DOHH2 (cell line): ENCODE data around the gene ANKRD13B.

ENCODE experiments used
- EZH2phosphoT487 ChIP-seq: fragments of 200-600 bp; sonication (generic); IDR thresholded peaks from 2 replicates; pipeline ENCODE4 v1.6.1; 2017; ENCODE audit warnings: borderline replicate concordance, mild to moderate bottlenecking, antibody characterized with exemption, low read length, moderate library complexity, mixed read lengths
- TF ChIP-seq, protein P1 (sequence below): fragments of 200-600 bp; sonication (generic); IDR thresholded peaks from one replicate; pipeline ENCODE4 v1.5.1; 2014; ENCODE audit warnings: antibody characterized with exemption, mild to moderate bottlenecking, low read depth, low read length; ENCODE audit not compliant: poor library complexity, severe bottlenecking

DNA sequence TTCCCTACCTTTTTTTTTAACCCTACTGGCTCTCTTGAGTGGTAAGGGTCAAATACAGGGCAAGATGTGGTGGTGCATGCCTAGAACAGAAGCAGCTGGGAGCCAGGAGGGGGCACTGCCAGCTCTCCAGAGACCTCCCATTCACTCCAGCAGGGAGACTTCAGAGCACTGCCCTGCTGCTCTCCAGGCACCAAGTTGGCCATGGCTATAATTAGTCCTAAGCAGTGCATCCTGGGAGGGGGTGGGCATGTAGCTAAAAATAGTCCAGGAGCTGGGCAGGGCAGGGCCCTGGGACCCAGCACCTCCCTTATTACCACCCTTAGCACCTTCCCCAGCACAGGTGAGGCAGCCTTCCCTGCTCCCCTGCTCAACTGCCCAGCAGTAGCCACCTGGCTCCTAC is 26.3 kb downstream of the ANKRD13B start:
- TF ChIP-seq, protein P1, sequence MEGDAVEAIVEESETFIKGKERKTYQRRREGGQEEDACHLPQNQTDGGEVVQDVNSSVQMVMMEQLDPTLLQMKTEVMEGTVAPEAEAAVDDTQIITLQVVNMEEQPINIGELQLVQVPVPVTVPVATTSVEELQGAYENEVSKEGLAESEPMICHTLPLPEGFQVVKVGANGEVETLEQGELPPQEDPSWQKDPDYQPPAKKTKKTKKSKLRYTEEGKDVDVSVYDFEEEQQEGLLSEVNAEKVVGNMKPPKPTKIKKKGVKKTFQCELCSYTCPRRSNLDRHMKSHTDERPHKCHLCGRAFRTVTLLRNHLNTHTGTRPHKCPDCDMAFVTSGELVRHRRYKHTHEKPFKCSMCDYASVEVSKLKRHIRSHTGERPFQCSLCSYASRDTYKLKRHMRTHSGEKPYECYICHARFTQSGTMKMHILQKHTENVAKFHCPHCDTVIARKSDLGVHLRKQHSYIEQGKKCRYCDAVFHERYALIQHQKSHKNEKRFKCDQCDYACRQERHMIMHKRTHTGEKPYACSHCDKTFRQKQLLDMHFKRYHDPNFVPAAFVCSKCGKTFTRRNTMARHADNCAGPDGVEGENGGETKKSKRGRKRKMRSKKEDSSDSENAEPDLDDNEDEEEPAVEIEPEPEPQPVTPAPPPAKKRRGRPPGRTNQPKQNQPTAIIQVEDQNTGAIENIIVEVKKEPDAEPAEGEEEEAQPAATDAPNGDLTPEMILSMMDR = peak; percentile 55
- no peak for TF ChIP-seq EZH2phosphoT487
